Erythroblast (primary cell): ENCODE results near the gene APBA1.
"Not testable (repeated sequence)": the region's sequence is repeated elsewhere in the genome, so short reads cannot be mapped to it uniquely, and the experiment has no call there.

Experiments
- DNase-seq, 2 experiments: peaks; one replicate each; lab custom pipeline; 2025; lab: John Stamatoyannopoulos, UW
- GATA1 ChIP-seq: IDR thresholded peaks from 2 replicates; pipeline ENCODE4 v1.6.1; 2011; ENCODE audit warnings: low read depth, mild to moderate bottlenecking, control low read depth, low read length, moderate library complexity
- POLR2A ChIP-seq: IDR thresholded peaks from 2 replicates; pipeline ENCODE4 v1.6.1; 2011; ENCODE audit warnings: mild to moderate bottlenecking, low read length

Gene APBA1

DNA sequence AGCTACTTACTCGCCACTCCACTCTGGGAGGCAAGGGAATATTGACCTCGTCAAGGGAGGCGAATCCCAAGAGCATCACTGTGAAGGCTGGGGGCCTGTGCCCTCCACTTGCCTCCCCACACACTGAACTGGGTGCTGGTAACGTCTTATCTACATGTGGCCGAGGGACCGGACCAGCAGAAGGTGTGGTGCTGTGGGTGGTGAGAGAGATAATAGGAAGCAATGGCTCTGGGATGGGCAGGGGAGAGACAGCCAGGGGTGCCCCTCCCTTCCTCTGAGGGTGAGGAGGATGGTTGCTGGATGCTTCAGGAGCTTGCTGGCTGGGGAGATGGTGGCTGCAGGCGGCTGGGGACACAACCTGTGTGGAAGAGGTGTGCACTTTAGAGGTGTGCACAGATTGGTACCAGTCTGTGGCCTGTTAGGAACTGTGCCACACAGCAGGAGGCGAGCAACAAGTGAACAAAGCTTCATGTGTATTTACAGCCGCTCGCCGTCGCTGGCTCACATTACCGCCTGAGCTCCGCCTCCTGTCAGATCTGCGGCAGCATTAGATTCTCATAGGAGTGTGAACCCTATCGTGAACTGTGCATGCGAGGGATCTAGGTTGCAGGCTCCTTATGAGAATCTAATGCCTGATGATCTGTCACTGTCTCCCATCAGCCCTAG lies 246.9 kb downstream of the APBA1 start:
- DNase-seq: peak; percentile 34 to 55
- no peak for TF ChIP-seq POLR2A

DNA sequence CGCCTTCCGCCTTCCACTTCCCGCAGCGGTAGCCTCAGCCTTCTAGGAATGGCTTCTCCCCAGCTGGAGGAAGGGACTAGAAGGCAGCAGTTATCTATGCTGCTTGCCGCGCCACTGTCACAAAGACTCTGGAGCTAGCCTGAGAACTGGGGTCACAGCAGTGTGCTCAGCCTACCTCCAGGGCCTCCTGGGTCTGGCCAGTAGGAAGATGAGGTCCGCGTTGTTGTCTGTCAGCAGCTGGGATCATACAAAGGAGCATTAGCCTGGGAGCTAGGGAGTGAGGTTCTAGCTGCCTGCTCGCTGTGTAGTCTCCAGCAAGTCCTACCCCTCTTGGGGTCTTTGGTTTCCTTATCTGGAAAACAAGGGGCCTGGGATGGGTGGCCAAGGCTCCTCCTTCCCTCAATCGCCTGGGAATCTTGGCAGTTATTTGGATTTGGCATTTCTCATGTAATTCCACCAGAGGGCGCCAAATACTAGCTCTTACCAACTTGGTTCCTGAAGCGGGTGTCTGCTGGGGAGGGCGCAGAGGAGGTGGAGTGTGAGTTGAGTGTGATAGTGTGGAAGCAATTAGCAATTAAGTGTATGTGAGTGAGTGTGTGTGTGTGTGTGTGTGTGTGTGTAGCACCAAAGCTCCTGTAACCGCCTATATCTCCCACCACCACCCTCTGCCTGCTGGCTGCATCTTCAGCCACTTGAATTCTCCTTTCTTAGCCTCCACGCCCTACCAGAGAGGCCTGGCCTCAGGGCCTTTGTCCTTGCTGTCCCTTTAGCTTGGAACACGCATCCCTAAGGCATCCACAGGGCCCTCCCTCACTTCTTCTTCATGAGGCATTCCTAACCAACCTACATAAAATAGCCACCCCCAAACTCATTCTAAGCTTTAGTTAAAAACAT lies 250.0 kb downstream of the APBA1 start:
- peak; percentile 61 to 81 for DNase-seq
- TF ChIP-seq POLR2A (no peak), GATA1 (no peak)

DNA sequence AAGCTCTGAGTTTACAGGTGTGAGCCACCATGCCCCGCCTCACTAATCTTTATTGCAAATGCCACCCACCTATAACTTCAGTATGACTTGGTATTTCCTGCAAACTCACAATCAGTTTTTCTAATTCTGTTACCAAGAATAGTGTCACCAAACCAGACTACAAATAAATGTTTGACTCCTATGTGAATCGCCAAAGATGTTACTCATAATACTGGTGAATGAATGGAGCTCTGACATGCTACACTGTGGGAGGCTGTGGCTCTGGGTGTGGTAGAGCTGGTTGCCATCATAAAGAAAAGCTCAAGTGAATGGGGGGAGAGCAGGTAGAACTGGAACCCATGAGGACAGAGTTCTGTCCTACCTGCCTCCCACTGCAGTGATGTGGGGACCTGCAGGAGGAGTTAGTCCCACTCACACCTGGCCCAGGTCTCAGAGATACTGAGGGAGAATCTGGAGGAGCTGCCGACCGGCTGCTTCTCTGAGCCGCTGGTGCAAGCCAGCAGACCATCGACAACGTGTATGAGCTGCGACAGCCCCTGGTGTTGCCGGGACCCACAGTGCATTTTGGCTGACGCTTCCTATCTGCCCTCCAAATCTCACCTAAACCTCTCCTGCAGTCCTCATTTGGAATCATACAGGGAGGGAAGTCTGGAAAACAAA lies 251.4 kb downstream of the APBA1 start:
- DNase-seq: no peak
- TF ChIP-seq POLR2A (no peak), GATA1 (no peak)

DNA sequence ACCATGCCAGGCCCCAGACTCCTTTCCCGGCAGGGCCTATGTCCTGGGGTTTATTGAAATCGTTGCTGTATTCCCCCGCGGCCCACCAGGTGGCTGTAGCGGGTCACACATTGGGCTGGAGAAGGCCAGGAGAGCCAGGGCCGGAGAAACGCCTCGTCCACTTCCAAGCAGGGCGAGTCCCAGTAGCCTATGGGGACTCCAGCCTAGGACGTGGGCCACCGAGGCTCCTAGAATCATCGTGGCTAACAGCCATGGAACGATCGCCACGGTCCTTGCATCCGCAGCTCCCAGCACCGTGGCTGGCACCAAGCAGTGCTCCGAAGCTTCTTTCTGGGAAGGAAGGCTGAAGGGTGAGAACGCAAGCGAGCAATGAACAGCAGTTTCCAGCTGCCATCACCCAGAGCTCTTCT lies 259.4 kb downstream of the APBA1 start:
- DNase-seq: peak; percentile 28 to 44
- TF ChIP-seq GATA1: no peak
- no peak for TF ChIP-seq POLR2A

DNA sequence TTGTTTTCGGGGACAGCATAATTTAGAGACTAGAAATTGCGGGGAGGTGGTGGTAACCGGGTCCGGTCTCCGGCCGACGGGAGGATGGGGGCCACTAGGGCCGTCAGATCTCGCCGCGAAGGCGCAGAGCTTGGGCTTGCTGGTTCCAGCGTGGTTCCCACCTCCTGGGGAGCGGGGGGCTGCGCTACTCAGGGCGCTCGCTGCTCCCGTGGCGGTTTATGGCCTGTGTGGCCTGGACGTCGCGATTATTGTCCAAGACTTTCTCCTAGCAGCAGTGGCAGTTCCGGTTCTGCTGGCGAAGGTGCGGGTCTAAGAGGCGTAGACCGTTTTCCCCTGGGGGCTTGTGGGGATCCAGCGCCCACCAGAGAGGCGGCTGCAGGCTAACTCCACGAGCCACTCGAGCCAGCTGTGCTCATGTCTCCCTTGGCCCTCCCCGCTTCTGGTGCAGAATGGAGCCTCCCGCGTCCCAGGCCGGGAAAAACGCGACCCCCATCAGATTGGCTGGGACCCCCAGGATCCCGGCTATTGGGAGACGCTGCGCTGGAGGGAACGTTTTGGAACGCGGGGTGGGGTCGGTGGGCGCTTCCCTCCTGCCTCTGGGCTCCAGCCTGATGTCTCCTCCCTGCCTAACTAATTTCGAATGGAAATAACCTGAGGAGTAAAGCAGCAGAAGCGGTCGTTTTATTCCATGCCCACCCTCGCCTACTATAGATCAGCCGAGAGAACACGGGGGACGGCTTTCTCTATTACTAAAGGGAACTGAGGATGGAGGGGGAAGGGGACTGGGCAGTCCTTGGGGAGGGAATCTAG lies 260.0 kb downstream of the APBA1 start:
- no peak for DNase-seq
- TF ChIP-seq POLR2A (no peak), GATA1 (no peak)

DNA sequence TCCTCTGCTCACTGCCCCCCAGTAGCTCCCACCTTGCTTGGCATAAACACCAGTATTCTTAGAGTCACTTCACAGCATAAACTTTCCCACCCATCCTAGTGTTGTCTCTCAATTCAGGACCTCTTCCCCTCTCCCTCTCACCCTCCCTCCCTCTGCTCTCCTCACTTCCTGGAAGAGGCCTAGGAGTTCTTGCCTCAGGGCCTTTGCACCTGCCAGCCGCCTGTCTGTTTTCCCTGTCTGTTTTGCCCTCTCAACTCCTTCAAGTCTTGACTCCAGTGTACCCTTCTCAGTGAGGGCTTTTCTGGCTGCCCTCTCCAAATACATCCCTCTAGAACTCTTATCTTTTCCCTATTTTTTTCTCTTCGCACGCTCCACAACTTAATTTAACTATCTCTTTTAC lies 260.9 kb downstream of the APBA1 start:
- TF ChIP-seq GATA1 (no peak), POLR2A (no peak)
- DNase-seq: no peak

DNA sequence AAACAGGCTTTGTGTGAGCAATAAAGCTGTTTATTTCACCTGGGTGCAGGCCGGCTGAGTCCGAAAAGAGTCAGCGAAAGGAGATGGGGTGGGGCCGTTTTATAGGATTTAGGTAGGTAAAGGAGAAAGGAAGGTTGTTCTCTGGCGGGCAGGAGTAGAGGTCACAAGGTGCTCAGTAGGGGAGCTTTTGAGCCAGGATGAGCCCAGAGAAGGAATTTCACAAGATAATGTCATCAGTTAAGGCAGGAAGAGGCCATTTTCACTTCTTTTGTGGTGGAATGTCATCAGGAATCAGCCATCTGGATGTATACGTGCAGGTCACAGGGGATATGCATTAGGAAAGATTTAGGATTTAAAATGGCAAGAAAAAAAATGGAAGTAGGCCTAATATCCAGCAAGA lies 262.2 kb downstream of the APBA1 start:
- not testable (repeated sequence) for DNase-seq

DNA sequence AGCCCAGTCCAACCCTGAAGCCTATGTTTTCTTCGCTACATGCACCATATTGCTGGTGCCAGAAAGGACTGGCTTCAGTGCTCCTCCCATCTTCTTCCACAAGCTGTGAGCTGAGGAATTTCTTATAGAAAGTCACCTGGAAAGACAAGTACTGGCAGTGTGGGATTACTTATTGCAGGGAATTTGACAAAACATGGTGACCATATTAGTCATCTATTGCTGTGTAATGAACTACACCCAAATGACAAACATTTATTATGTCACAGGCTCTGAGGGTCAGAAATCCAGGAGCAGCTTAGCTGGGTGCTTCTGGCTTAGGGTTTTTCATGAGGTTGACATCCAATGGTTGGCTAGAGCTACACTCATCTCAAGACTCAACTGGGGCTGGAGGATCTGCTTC lies 271.7 kb downstream of the APBA1 start:
- no peak for DNase-seq
- TF ChIP-seq POLR2A (no peak), GATA1 (no peak)

DNA sequence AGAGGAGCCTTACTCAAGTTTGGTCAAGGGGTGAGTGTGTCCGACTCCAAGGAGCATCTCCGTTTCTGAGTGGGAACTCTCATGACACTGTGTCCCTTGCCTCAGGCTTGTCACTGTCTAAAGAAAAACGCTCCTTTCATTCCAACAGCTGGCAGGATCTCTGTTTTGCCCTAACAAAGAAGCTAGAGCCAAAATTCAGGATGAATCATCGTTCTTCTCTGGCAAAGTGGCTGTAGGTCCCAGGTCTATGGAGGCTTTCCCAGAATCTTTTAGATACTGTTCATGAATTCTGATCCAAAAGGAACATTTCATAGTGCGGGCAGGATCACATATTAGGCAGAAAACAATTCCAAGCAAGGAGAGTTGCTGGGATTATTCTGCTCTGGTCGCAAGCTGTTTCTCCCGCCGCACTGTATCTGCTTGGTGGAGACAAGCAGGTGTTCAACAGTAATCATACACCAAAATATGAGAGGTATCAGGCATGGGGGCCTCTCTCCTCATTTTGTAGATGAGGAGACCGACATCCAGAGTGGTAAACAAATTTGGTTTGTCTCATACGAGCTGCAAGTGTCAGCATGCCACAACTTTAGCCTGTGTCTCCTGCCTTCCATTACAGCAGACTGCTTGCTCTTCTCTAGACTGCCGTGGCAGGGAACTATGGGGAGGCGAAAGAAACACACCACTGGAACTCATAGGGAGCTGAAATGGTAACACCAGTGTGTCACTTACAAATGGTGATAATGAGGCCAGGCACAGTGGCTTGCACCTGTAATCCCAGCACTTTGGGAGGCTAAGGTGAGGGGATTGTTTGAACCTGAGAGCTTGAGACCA lies 274.6 kb downstream of the APBA1 start:
- no peak for TF ChIP-seq GATA1
- TF ChIP-seq POLR2A: no peak
- no peak for DNase-seq

DNA sequence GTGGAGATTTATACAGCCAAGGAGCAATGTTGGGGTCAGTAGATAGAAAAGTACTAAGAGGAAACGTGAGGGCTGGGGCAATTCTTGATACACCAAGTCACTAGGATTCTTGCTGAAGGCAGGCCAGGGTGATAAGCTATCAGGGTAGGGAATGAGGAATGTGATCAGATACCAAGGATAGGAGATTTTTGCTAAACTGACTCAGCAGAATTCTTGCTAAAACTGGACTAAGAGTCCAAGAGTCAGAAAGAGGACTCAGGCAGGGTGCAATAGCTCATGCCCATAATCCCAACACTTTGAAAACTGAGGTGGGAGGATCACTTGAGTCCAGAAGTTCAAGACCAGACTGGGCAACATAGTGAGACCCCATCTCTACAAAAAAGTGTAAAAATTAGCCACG lies 275.4 kb downstream of the APBA1 start:
- TF ChIP-seq POLR2A: no peak
- no peak for TF ChIP-seq GATA1
- DNase-seq: no peak

DNA sequence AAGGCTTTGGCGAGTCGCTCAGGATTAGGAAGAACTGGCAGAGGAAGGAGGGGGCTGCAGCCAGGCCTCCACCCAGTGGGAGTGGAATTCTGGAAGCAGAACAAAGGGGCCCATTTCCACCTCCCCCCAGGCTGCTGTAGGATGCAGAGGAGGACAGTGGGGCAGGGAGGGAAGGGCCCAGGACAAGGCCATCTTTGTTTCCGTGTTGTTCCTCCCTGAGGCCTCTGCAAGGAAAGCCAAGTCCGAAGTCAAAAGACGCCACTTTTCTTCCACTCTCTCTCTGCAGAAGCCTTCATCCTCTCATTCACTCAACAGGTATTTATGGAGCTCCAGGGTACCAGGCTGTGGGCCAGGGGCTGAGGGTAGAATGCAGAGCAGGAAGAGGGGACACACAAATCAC lies 276.5 kb downstream of the APBA1 start:
- no peak for DNase-seq
- no peak for TF ChIP-seq POLR2A
- TF ChIP-seq GATA1: no peak

DNA sequence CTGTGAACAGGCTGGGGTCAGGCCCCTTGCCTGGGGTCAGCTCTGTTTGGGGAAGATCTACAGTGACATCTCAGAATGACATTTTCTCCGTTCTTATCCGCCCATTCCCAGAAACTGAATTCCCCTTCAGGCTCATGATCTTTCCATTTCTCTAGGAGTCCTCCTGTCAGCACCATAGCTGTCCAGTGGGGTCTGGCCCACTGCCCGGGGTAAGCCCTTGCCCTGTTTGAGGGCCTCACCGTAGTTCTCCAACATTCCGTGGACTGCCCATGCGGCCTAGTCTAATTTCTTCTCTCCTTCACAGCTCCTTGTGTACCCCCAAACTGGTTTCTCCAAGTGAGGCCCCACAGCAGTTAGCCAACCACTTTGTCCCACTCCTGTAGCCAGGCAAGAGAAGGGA lies 278.7 kb downstream of the APBA1 start:
- DNase-seq: no peak

DNA sequence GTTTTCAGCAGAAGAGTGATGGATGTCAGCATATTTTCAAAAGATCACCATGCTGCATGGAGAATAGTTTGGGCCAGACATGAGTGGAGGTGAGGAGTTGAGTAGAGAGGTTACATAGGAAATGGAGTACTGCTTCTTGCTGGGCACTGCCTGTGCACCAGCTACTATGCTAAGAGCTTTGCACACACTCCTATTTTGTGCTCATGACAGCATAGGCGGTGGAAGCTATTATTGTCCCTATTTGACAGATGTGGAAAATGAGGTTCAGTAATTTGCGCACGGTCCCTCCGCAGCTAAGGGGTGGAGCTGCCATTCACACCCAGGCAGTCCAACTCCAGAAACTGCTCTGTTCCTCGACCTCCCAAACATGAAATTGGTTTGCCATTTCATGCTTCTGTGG lies 279.3 kb downstream of the APBA1 start:
- DNase-seq: no peak
- no peak for TF ChIP-seq GATA1
- TF ChIP-seq POLR2A: no peak

More for the DNA sequence above, 278.7 kb downstream of the APBA1 start:
- TF ChIP-seq POLR2A: no peak
- no peak for TF ChIP-seq GATA1
